SIG-M5 treated with dmso at 0.1 percent for 504 hours (cell line): ENCODE data around the gene NKAIN2.

Experiments used
- DNase-seq: peaks from one replicate; lab custom pipeline; 2025; ENCODE audit not compliant: unreplicated experiment; lab: John Stamatoyannopoulos, UW

NKAIN2 gene

GRCh38 chr6:124795643-124796463 lies 992.2 kb downstream of the NKAIN2 start:
- DNase-seq: no peak

GRCh38 chr6:124796464-124796970 lies 992.9 kb downstream of the NKAIN2 start:
- no peak for DNase-seq

GRCh38 chr6:124797224-124797623 lies 993.6 kb downstream of the NKAIN2 start:
- DNase-seq: no peak

- DNase-seq: no peak
Observed at GRCh38 chr6:124798942-124799496, 995.4 kb downstream of the NKAIN2 start.

GRCh38 chr6:124799638-124800037 lies 996.0 kb downstream of the NKAIN2 start:
- DNase-seq: no peak

GRCh38 chr6:124800222-124800621 lies 996.6 kb downstream of the NKAIN2 start:
- no peak for DNase-seq

- DNase-seq: no peak
Observed at GRCh38 chr6:124812067-124812466, 1008.4 kb downstream of the NKAIN2 start.

GRCh38 chr6:124819346-124819745 lies 1015.7 kb downstream of the NKAIN2 start:
- peak; percentile 59 for DNase-seq

GRCh38 chr6:124822204-124822613 lies 1018.5 kb downstream of the NKAIN2 start:
- DNase-seq: no peak

- no peak for DNase-seq
Observed at GRCh38 chr6:124822721-124823120, 1019.1 kb downstream of the NKAIN2 start.

GRCh38 chr6:124823240-124824111 lies 1019.8 kb downstream of the NKAIN2 start:
- no peak for DNase-seq

GRCh38 chr6:124825564-124825963 lies 1021.9 kb downstream of the NKAIN2 start:
- DNase-seq: no peak

- no peak for DNase-seq
Observed at GRCh38 chr6:124829822-124830221, 1026.2 kb downstream of the NKAIN2 start.

- DNase-seq: no peak
Observed at GRCh38 chr6:124830506-124830905, 1026.8 kb downstream of the NKAIN2 start.

GRCh38 chr6:124854338-124854922 lies 1050.8 kb downstream of the NKAIN2 start:
- peak; percentile 0 for DNase-seq

GRCh38 chr6:124857746-124858145 lies 1054.1 kb downstream of the NKAIN2 start:
- DNase-seq: no peak

GRCh38 chr6:124858564-124858963 lies 1054.9 kb downstream of the NKAIN2 start:
- DNase-seq: no peak

GRCh38 chr6:124859366-124859765 lies 1055.7 kb downstream of the NKAIN2 start:
- DNase-seq: no peak

GRCh38 chr6:124866040-124866439 lies 1062.4 kb downstream of the NKAIN2 start:
- DNase-seq: no peak

GRCh38 chr6:124867121-124867520 lies 1063.5 kb downstream of the NKAIN2 start:
- no peak for DNase-seq

GRCh38 chr6:124868481-124868880 lies 1064.8 kb downstream of the NKAIN2 start:
- DNase-seq: no peak
